ENCODE data around the gene URB2. TPM values are rescaled to one million over a fixed set of nuclear protein-coding genes. Genes with fewer than 3 reads are reported as not detected.

URB2 gene
- total and polyA plus RNA-seq, 2 donors (not counting 3 experiments of a cell fraction or from before 2014, with no cell fraction given), result 4.7 to 12.4 TPM

DNA sequence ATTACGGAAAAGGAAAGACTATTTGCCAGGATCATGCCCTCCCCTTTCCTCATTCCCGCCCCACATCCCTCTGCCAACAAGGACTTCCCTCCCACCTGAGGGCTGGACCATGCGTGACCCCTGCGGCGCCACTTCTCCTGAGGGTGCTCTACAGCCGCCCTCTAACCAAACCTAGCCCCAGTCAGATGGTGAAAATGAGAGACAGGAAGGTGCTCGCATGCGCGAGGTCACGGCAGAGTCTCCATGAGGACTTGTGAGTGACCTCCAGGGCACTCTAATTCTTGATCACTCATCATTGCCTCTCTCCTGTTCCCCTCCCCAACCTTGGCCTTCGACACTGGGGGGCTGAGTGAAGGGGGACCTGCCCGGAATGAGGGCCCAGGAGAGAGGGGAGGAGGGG lies 32.2 kb upstream of the URB2 start:
- no peak for FAIRE-seq
- Histone ChIP-seq H3K9me1 (replicated peaks; ENCODE audit: control insufficient read depth, extremely low read depth, insufficient read depth, low read length) (no peaks in the 10 kb centered on the region), H3K9me3 (replicated peaks; ENCODE audit: control insufficient read depth, insufficient read depth, low read length) (no peaks in the 10 kb centered on the region), H3K4me2 (ENCODE audit: insufficient read depth, low read length) (no peak overlapping the region), H3K27me3 (ENCODE audit: control insufficient read depth in 2 of 2, insufficient read depth in 2 of 2, low read length in 2 of 2) (no peaks in the 10 kb centered on the region), H3K4me1 (ENCODE audit: control insufficient read depth, extremely low read depth, insufficient read depth, low read length) (no peaks in the 10 kb centered on the region), H3K27ac (ENCODE audit: insufficient read depth, low read depth, low read length) (no peak overlapping the region), H4K20me1 (replicated peaks; ENCODE audit: control insufficient read depth, extremely low read depth, insufficient read depth, low read length) (no peaks in the 10 kb centered on the region), H2AFZ (ENCODE audit: low read depth, low read length) (no peak overlapping the region), H3K4me3 (replicated peaks in 1 of 3; ENCODE audit: insufficient read depth in 1 of 3, low read depth in 1 of 3, low read length in 3 of 3) (no peak overlapping the region), H3K79me2 (ENCODE audit: control insufficient read depth, insufficient read depth, low read length) (peaks cover 10% of the 10 kb centered on the region), H3K36me3 (ENCODE audit: control insufficient read depth in 2 of 2, extremely low read depth in 1 of 2, insufficient read depth in 2 of 2, low read length in 2 of 2) (peaks cover 0 to 15% of the 10 kb centered on the region in 2 experiments), H3K9ac (replicated peaks; ENCODE audit: extremely low read depth, insufficient read depth, low read length) (no peak overlapping the region)
- TF ChIP-seq MYC (IDR thresholded peaks at IDR 0.05; ENCODE audit: low read depth, low read length) (no peak), POLR2A (IDR thresholded peaks at IDR 0.05; ENCODE audit: low read depth, low read length) (no peak), EZH2 (IDR thresholded peaks at IDR 0.05; ENCODE audit: borderline replicate concordance, low read depth, low read length, severe bottlenecking) (no peak), GATA2 (IDR thresholded peaks at IDR 0.05; ENCODE audit: insufficient read depth, insufficient read length, low read depth, low read length) (no peak), JUN (IDR thresholded peaks at IDR 0.05; ENCODE audit: borderline replicate concordance, insufficient read depth, insufficient read length, low read depth) (no peak), POLR2AphosphoS5 (IDR thresholded peaks at IDR 0.05; ENCODE audit: insufficient read depth, low read depth, low read length) (no peak), FOS (IDR thresholded peaks at IDR 0.05; ENCODE audit: borderline replicate concordance, insufficient read depth, low read length) (no peak)
- TF ChIP-seq, protein P1, sequence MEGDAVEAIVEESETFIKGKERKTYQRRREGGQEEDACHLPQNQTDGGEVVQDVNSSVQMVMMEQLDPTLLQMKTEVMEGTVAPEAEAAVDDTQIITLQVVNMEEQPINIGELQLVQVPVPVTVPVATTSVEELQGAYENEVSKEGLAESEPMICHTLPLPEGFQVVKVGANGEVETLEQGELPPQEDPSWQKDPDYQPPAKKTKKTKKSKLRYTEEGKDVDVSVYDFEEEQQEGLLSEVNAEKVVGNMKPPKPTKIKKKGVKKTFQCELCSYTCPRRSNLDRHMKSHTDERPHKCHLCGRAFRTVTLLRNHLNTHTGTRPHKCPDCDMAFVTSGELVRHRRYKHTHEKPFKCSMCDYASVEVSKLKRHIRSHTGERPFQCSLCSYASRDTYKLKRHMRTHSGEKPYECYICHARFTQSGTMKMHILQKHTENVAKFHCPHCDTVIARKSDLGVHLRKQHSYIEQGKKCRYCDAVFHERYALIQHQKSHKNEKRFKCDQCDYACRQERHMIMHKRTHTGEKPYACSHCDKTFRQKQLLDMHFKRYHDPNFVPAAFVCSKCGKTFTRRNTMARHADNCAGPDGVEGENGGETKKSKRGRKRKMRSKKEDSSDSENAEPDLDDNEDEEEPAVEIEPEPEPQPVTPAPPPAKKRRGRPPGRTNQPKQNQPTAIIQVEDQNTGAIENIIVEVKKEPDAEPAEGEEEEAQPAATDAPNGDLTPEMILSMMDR (IDR thresholded peaks at IDR 0.05; ENCODE audit: extremely low read depth in 1 of 2, insufficient read depth in 1 of 2, low read depth in 1 of 2, low read length in 2 of 2), result no peak
- TF ChIP-seq, protein P2, sequence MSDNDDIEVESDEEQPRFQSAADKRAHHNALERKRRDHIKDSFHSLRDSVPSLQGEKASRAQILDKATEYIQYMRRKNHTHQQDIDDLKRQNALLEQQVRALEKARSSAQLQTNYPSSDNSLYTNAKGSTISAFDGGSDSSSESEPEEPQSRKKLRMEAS (IDR thresholded peaks at IDR 0.05; ENCODE audit: insufficient read depth, insufficient read length), result no peak
- BruUV-seq (replicated peaks), result TSS peak; percentile 12
- DNase-seq (ENCODE audit: low read depth, low spot score), result no peak
- intact Hi-C loops (cut with micrococcal nuclease) (no loop called here), dilution Hi-C loops (cut with MboI; ENCODE audit: extremely low pct_ligation_motif_present, low sequenced_read_pairs) (no loop called here)
- ChIA-PET POLR2A (no interaction called here), CTCF (no interaction called here)

Data from endothelial cell of umbilical vein (primary cell).